Heart left ventricle (tissue), 16 donors: Measurements from ENCODE around the gene GABRB1. TPM values are rescaled to one million over a fixed set of nuclear protein-coding genes. Genes with fewer than 3 reads are reported as not detected.

ENCODE experiments used
- ATAC-seq, 4 donors: fragments of 200-7000 bp; cut with Tn5 transposase; one replicate each; pipeline ENCODE4 v1.9.1; 2020 to 2022; ENCODE audit warnings: moderate library complexity in 4 of 4, mild to moderate bottlenecking in 3 of 4, moderate number of reproducible peaks in 1 of 4
- DNase-seq, 5 donors: peaks; one replicate each; pipeline ENCODE4 v3.0.0-alpha.2; 2020
- H3K27ac ChIP-seq, 12 donors: fragments of 200-600 bp; sonication (generic) in 4 of 12; one replicate each; pipeline versions ENCODE4 v1.5.0 to v1.8.0; 2016 to 2022; ENCODE audit warnings: mild to moderate bottlenecking in 2 of 12
- H3K27me3 ChIP-seq, 9 donors: fragments of 200-600 bp; sonication (generic) in 2 of 9; one replicate each; pipeline versions ENCODE4 v1.5.1 to v1.8.0; 2016 to 2022; ENCODE audit warnings: mild to moderate bottlenecking in 3 of 9
- H3K36me3 ChIP-seq, 9 donors: fragments of 200-600 bp; sonication (generic) in 2 of 9; one replicate each; pipeline versions ENCODE4 v1.5.0 to v1.8.0; 2018 to 2022; ENCODE audit warnings: mild to moderate bottlenecking in 2 of 9
- H3K4me1 ChIP-seq, 12 donors: fragments of 200-600 bp; sonication (generic) in 4 of 12; one replicate each; pipeline versions ENCODE4 v1.5.0 to v1.8.0; 2016 to 2022; ENCODE audit warnings: mild to moderate bottlenecking in 3 of 12
- H3K4me3 ChIP-seq, 12 donors: fragments of 200-600 bp; sonication (generic) in 4 of 12; one replicate each; pipeline versions ENCODE4 v1.5.0 to v1.8.0; 2017 to 2022; ENCODE audit warnings: mild to moderate bottlenecking in 9 of 12, moderate library complexity in 4 of 12
- H3K9me3 ChIP-seq, 12 donors: fragments of 200-600 bp; sonication (generic) in 4 of 12; one replicate each; pipeline versions ENCODE4 v1.5.0 to v1.8.0; 2016 to 2022; ENCODE audit warnings: mild to moderate bottlenecking in 1 of 12
- CTCF ChIP-seq, 12 donors: fragments of 200-600 bp; sonication (generic) in 4 of 12; IDR thresholded peaks; one replicate each; pipeline versions ENCODE4 v1.5.0 to v1.8.0; 2018 to 2022; ENCODE audit warnings: antibody characterized with exemption in 12 of 12, mild to moderate bottlenecking in 5 of 12
- POLR2A ChIP-seq, 2 donors: fragments of 450-650 bp; IDR thresholded peaks; one replicate each; pipeline ENCODE4 v1.6.1; 2017; ENCODE audit warnings: antibody characterized with exemption in 2 of 2, mild to moderate bottlenecking in 2 of 2, moderate library complexity in 2 of 2
- WGBS, 4 donors: extraction: QIAGEN DNeasy Blood & Tissue Kit in 2 of 4; methylation state at CpG; one replicate each; pipeline versions ENCODE4 v1.1.5 to v1.1.7; 2013 to 2018; 5-methylcytosine and 5-hydroxymethylcytosine counted together
- intact Hi-C, 10 donors: fragments of 100-400 bp; cut with DNase I; formaldehyde crosslinking; loops; one replicate each; pipeline versions ENCODE4 v1.11.1 to v1.14.2; 2022
- polyA plus RNA-seq, 2 donors: library from polyadenylated mRNA; stranded (reverse); fragments of 200-250 nt; gene quantifications; one replicate each; pipeline ENCODE4 v1.2.3, GENCODE V29; 2013
- total RNA-seq, 9 donors: library from RNA; depleted of rRNA in 2 of 9; stranded (reverse); fragments of >200 nt in 2 of 9; fragmentation: NEBNext Ultra II Directional in 3 of 9; extraction: Animal tissue kit (Norgen Biotek cat#: 25700) in 3 of 9; gene quantifications; one replicate each; pipeline versions ENCODE4 v1.1.0 to v1.2.4, GENCODE V29; 2016 to 2023
- donor health status: ischemic (EF 13 %, LVEDD 7.1; RV severe dilation, severe dysfunction).
- donor health status: healthy with polysubstance abuse.
- donor health status: DM: no; HTN: yes; CAD: no.
- donor health status: DM: no; HTN: no; CAD: no.
- donor health status: ischemic (EF 25% LVEDD 6.9; RV normal size, moderate dysfunction).
- donor health status: ischemic (EF 25% LVEDD 5.7; RV mildly dilated, moderate dysfunction).
- donor health status: healthy.
- donor health status: DM: yes; HTN: yes; CAD: no.
- donor health status: ischemic (EF 35%, LVEDD 5.7; RV mildly dilated, moderate dysfunction).
- donor health status: nonischemic (EF 11% LVEDD 7.7; RV severe dilation, severe dysfunction).
- donor health status: DM: yes; HTN: yes; CAD: no.
- donor health status: PGD.
- donor health status: ischemic (EF 29% LVEDD 5.4; RV normal size, mild dysfunction).
- donor health status: nonischemic (EF 23%, LVEDD 6.1; RV moderate dilation, normal function).

Gene GABRB1
- total and polyA plus RNA-seq, 11 donors: 1.0 to 13.6 (median 4.5) TPM

- no peaks in the 10 kb centered on the region for H3K4me1 ChIP-seq
- H3K27me3 ChIP-seq: peaks cover 0 to 7% (median 0%) of the 10 kb centered on the region in 9 donors
- TF ChIP-seq CTCF (IDR thresholded peaks at IDR 0.05) (no peak), POLR2A (IDR thresholded peaks at IDR 0.05) (no peak)
- H3K36me3 ChIP-seq: no peaks in the 10 kb centered on the region
- H3K27ac ChIP-seq: no peak overlapping the region
- WGBS, 4 donors: 83 to 89% (median 87%) methylated on average over 3 of the region's 3 CpGs
- ATAC-seq: no peak
- H3K4me3 ChIP-seq: no peak overlapping the region
- no peak for DNase-seq
- intact Hi-C loops: no loop called here
- H3K9me3 ChIP-seq: no peaks in the 10 kb centered on the region
Observed at GRCh38 chr4:47040828-47041227, 9.5 kb downstream of the GABRB1 start.

- 64 to 72% (median 67%) methylated on average over 3 of the region's 3 CpGs for WGBS, 4 donors
- Histone ChIP-seq H3K27ac (no peak overlapping the region), H3K9me3 (no peaks in the 10 kb centered on the region), H3K4me3 (no peak overlapping the region), H3K27me3 (no peaks in the 10 kb centered on the region), H3K36me3 (no peaks in the 10 kb centered on the region), H3K4me1 (no peaks in the 10 kb centered on the region)
- DNase-seq (no peak), ATAC-seq (no peak)
- intact Hi-C loops: no loop called here
- no peak for TF ChIP-seq CTCF (IDR thresholded peaks at IDR 0.05)
- no peak for TF ChIP-seq POLR2A (IDR thresholded peaks at IDR 0.05)
Observed at GRCh38 chr4:47043821-47044220, 12.5 kb downstream of the GABRB1 start.

- Histone ChIP-seq H3K27me3 (no peaks in the 10 kb centered on the region), H3K27ac (no peak overlapping the region), H3K4me1 (peaks cover 0 to 5% (median 0%) of the 10 kb centered on the region in 12 donors), H3K4me3 (no peak overlapping the region), H3K36me3 (no peaks in the 10 kb centered on the region), H3K9me3 (no peaks in the 10 kb centered on the region)
- ATAC-seq: no peak
- intact Hi-C loops: no loop called here
- no peak for DNase-seq
- no peak for TF ChIP-seq CTCF (IDR thresholded peaks at IDR 0.05)
- no peak for TF ChIP-seq POLR2A (IDR thresholded peaks at IDR 0.05)
- 83 to 93% (median 87%) methylated on average over 1 of the region's 1 CpG for WGBS, 4 donors
Observed at GRCh38 chr4:47045261-47045660, 13.9 kb downstream of the GABRB1 start.

GRCh38 chr4:47049347-47049746 lies 18.0 kb downstream of the GABRB1 start:
- ATAC-seq (peak in 1 of 4 donors; percentile 61), DNase-seq (no peak)
- H3K36me3 ChIP-seq: no peaks in the 10 kb centered on the region
- TF ChIP-seq CTCF (IDR thresholded peaks at IDR 0.05) (no peak), POLR2A (IDR thresholded peaks at IDR 0.05) (no peak)
- WGBS, 4 donors: 35 to 51% (median 43%) methylated on average over 3 of the region's 3 CpGs
- H3K4me1 ChIP-seq: peaks cover 0 to 5% (median 0%) of the 10 kb centered on the region in 12 donors
- no peaks in the 10 kb centered on the region for H3K9me3 ChIP-seq
- H3K4me3 ChIP-seq: no peak overlapping the region
- H3K27ac ChIP-seq: no peak overlapping the region
- intact Hi-C loops: no loop called here
- H3K27me3 ChIP-seq: no peaks in the 10 kb centered on the region
